Germinal center (tissue), 1 donor: Measurements from ENCODE around the gene VPS16.

Experiments
- DNase-seq: peaks from one replicate; pipeline ENCODE4 v3.0.0; 2012; ENCODE audit warnings: mixed read lengths, low spot score

Gene VPS16

DNA sequence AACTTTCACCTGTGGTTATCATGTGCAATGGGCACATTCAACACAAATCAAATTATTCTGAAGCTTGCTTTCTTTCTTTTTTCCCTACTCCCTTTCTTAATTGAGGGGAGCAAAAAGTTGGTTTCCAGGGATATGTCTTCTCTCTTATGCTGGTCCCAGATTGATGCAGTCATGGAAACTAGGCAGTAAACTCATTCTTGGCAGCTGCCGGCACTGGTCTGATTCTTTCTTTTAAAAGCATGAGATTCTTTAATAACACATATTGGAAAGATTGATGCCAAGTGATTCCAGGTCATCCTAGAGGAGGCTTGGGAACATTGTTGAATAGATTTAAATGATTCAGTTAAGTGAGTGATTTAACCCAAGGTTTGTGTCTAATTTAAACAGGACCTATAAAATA is 61.7 kb downstream of the VPS16 start:
- DNase-seq, result no peak

DNA sequence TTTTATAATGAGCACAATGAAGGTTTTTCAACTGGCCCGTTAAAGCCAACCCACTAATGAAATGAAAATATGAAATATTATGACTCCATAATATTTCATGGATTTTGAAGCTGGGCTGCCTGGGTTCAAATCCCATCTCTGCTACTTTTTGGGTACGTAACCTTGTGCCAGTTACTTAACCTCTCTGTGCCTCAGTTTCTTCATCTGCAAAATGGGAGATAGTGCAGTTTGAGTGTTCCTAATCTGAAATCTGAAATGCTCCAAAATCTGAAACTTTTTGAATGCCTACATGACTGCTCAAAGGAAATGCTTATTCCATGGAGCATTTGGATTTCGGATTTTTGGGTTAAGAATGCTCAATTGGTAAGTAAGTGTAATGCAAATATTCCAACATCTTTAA is 62.3 kb downstream of the VPS16 start:
- DNase-seq, result no peak

DNA sequence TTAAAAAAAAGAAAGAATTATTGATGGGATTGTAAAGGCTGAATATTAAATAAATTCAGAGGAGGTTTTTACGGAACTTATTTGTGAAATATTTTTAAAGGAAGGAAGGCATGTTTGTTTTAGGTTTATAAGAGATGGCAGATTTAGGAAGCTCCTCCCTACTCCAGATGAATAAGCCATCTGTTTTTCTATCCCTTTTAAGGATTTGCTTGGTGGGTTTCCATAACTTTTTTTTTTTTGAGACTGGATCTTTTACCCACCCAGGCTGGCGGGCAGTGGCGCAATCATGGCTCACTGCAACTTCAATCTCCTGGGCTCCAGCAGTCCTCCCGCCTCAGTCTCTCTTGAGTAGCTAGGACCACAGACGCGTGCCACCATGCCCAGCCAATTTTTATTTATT is 63.1 kb downstream of the VPS16 start:
- no peak for DNase-seq

DNA sequence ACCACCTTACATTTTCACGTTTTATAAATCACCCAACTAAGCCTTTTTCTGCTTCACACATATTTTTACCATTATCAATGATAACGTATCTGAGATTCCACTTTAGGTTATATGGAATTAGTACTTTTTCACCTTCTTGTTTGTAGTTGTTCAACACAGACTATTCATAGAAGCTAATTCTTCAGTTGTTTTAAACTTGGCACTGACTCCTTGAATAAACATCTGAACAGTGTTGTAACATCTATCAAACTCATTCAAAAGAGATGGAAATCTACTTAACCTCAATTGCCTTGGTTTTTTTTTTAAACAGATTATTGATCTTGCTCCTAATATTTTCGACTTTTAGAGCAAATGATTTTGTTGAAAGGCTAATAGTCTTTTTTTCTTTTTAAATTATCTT is 67.0 kb downstream of the VPS16 start:
- no peak for DNase-seq

DNA sequence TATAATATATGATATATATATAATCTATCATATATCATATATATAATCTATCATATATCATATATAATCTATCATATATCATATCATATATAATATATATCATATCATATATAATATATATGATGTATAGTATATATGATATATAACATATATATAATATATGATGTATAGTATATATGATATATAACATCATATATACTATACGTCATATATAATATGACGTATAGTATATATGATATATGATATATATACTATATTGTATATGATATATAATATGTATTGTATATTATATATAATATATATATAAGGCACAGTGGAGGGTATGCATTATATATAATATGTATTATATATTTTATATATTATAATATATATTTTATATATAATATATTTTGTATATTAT is 69.4 kb downstream of the VPS16 start:
- DNase-seq, result no peak

DNA sequence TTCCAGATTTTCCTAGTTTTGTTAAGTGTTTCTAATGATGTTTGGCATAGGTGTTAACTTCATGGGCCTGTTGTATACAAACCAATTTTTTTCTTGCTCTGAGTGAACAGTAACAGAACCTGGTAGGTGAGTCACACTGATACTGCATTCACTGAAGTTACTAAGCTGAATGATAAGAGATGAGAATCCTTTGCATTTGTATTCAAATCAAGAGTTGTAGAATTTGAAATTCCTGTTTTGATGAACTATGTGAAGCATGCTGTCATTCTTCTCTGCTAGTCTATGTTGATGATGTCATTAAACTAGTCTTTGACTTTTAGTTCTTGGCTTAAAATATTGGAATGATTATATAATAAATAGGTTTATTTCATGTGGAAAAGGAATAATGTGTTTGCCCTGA is 70.7 kb downstream of the VPS16 start:
- no peak for DNase-seq

DNA sequence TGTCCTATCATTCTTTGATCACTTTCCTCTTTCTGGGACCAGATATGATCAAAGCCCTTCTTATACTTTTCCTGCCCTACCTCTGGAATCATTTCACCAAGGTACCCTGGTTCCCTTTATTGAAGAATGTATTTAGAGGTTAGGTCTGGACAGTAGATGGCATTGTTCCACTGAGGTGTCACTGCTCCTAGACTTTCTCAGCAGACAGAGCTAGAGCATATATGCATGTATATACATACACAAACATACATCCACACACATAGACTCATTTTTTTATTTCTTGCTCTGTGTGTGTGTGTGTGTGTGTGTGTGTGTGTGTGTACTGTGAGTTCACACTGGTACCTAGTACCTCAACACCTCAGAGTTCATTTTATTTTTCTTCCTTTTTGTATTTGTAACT is 73.6 kb downstream of the VPS16 start:
- DNase-seq, result no peak
